ENCODE measurements around the gene SLC6A1. TPM values are rescaled to one million over a fixed set of nuclear protein-coding genes. Genes with fewer than 3 reads are reported as not detected.

SLC6A1 gene
- total RNA-seq, 1 experiment from 2014 or later, result not detected

DNA sequence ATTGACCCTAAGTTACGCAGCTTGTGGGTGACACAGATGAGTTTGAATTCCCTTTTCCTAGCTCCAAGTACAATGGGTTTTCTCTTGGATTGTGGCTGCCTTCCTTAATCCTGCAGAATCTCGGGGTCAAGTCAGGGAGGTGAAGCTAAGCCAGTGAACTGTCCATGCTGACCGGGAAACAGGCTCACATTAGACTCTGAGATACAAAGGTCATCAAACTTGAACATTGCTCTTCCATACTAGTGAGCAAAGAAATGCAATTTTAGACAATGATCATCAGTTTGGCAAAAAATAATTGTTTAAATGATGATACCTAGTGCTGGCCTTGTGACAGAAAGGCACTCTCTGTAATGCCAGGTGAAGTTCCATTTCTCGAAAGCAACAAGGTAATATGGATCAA is 31.6 kb downstream of the SLC6A1 start:
- CTCF ChIA-PET, result no interaction called here
- TF ChIP-seq, protein P1, sequence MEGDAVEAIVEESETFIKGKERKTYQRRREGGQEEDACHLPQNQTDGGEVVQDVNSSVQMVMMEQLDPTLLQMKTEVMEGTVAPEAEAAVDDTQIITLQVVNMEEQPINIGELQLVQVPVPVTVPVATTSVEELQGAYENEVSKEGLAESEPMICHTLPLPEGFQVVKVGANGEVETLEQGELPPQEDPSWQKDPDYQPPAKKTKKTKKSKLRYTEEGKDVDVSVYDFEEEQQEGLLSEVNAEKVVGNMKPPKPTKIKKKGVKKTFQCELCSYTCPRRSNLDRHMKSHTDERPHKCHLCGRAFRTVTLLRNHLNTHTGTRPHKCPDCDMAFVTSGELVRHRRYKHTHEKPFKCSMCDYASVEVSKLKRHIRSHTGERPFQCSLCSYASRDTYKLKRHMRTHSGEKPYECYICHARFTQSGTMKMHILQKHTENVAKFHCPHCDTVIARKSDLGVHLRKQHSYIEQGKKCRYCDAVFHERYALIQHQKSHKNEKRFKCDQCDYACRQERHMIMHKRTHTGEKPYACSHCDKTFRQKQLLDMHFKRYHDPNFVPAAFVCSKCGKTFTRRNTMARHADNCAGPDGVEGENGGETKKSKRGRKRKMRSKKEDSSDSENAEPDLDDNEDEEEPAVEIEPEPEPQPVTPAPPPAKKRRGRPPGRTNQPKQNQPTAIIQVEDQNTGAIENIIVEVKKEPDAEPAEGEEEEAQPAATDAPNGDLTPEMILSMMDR (conservative IDR thresholded peaks at IDR 0.05; ENCODE audit: low read depth, low read length), result no peak
- TF ChIP-seq EZH2 (IDR thresholded peaks at IDR 0.05; ENCODE audit: borderline replicate concordance, low read depth, low read length, poor library complexity, severe bottlenecking), result no peak
- peaks cover 12% of the 10 kb centered on the region for H3K27me3 ChIP-seq (replicated peaks; ENCODE audit: insufficient read depth, low read depth, low read length, poor library complexity)
- intact Hi-C loops (cut with micrococcal nuclease; ENCODE audit: unreplicated experiment), result no loop called here
- BruUV-seq (replicated peaks), result no TSS peak
- no peaks in the 10 kb centered on the region for H3K9me3 ChIP-seq (ENCODE audit: low read depth, low read length, poor library complexity, severe bottlenecking)
- no peak overlapping the region for H3K4me3 ChIP-seq (ENCODE audit: low read depth, low read length, poor library complexity, severe bottlenecking)
- H3K4me1 ChIP-seq (ENCODE audit: insufficient read depth, low read length, poor library complexity, severe bottlenecking), result no peaks in the 10 kb centered on the region
- H3K27ac ChIP-seq (ENCODE audit: low read depth, low read length, poor library complexity, severe bottlenecking), result no peak overlapping the region
- POLR2A ChIA-PET (ENCODE audit: low non-redundant PET), result no interaction called here
- no peak for DNase-seq (ENCODE audit: low spot score)
- no peaks in the 10 kb centered on the region for H3K36me3 ChIP-seq (ENCODE audit: insufficient read depth, low read length, poor library complexity, severe bottlenecking)

- no peaks in the 10 kb centered on the region for H3K36me3 ChIP-seq (ENCODE audit: insufficient read depth, low read length, poor library complexity, severe bottlenecking)
- no peak for DNase-seq (ENCODE audit: low spot score)
- TF ChIP-seq, protein P1 (conservative IDR thresholded peaks at IDR 0.05; ENCODE audit: low read depth, low read length), result no peak
- no peak for TF ChIP-seq EZH2 (IDR thresholded peaks at IDR 0.05; ENCODE audit: borderline replicate concordance, low read depth, low read length, poor library complexity, severe bottlenecking)
- no peaks in the 10 kb centered on the region for H3K4me1 ChIP-seq (ENCODE audit: insufficient read depth, low read length, poor library complexity, severe bottlenecking)
- no TSS peak for BruUV-seq (replicated peaks)
- CTCF ChIA-PET, result interaction anchor here (0.6 kb wide), 1 partner anchor 22 kb away, joined by 3 read pairs; no protein-coding TSS in a partner anchor
- POLR2A ChIA-PET (ENCODE audit: low non-redundant PET), result no interaction called here
- no peak overlapping the region for H3K27ac ChIP-seq (ENCODE audit: low read depth, low read length, poor library complexity, severe bottlenecking)
- no peaks in the 10 kb centered on the region for H3K9me3 ChIP-seq (ENCODE audit: low read depth, low read length, poor library complexity, severe bottlenecking)
- H3K27me3 ChIP-seq (replicated peaks; ENCODE audit: insufficient read depth, low read depth, low read length, poor library complexity), result no peaks in the 10 kb centered on the region
- H3K4me3 ChIP-seq (ENCODE audit: low read depth, low read length, poor library complexity, severe bottlenecking), result no peak overlapping the region
- intact Hi-C loops (cut with micrococcal nuclease; ENCODE audit: unreplicated experiment), result no loop called here
Observed at GRCh38 chr3:11029948-11030347, 37.4 kb downstream of the SLC6A1 start.

DNA sequence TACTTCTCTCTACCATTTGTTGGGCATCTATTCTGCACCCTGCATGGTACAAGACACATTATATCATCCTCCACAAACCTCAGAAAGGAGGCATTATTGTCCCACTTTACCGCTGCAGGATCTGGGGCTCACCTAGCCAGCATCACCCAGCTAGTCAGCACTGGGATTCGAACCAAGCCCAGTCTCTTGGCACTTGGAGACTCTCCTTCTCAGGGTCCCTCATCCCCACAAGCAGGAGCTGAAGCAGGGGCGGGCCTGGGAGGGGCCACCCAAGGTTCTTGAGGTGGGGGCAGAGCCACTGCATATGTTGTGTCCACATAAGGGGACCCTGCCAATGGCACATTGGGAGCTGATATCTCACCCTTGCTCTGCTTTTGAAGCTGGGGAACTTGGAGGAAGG is 41.3 kb downstream of the SLC6A1 start:
- Histone ChIP-seq H3K4me3 (ENCODE audit: low read depth, low read length, poor library complexity, severe bottlenecking) (no peak overlapping the region), H3K9me3 (ENCODE audit: low read depth, low read length, poor library complexity, severe bottlenecking) (no peaks in the 10 kb centered on the region), H3K36me3 (ENCODE audit: insufficient read depth, low read length, poor library complexity, severe bottlenecking) (no peaks in the 10 kb centered on the region), H3K27ac (ENCODE audit: low read depth, low read length, poor library complexity, severe bottlenecking) (no peak overlapping the region), H3K27me3 (replicated peaks; ENCODE audit: insufficient read depth, low read depth, low read length, poor library complexity) (no peaks in the 10 kb centered on the region), H3K4me1 (ENCODE audit: insufficient read depth, low read length, poor library complexity, severe bottlenecking) (no peaks in the 10 kb centered on the region)
- no peak for DNase-seq (ENCODE audit: low spot score)
- POLR2A ChIA-PET (ENCODE audit: low non-redundant PET), result no interaction called here
- intact Hi-C loops (cut with micrococcal nuclease; ENCODE audit: unreplicated experiment), result no loop called here
- TF ChIP-seq EZH2 (IDR thresholded peaks at IDR 0.05; ENCODE audit: borderline replicate concordance, low read depth, low read length, poor library complexity, severe bottlenecking), result no peak
- TF ChIP-seq, protein P1 (conservative IDR thresholded peaks at IDR 0.05; ENCODE audit: low read depth, low read length), result no peak
- CTCF ChIA-PET, result no interaction called here
- no TSS peak for BruUV-seq (replicated peaks)
